Stimulated activated CD8-positive, alpha-beta memory T cell treated with anti-CD3 and anti-CD28 coated beads, Interleukin-7, amount 100 ng/mL, for 48 hours (primary cell): ENCODE data around the gene NYNRIN.

Experiments
- DNase-seq, 2 donors: peaks; one replicate each; pipeline ENCODE4 v3.0.0-alpha.2; 2020; ENCODE audit warnings: low read depth in 1 of 2; ENCODE audit errors: extremely low read depth in 1 of 2

The NYNRIN gene

DNA sequence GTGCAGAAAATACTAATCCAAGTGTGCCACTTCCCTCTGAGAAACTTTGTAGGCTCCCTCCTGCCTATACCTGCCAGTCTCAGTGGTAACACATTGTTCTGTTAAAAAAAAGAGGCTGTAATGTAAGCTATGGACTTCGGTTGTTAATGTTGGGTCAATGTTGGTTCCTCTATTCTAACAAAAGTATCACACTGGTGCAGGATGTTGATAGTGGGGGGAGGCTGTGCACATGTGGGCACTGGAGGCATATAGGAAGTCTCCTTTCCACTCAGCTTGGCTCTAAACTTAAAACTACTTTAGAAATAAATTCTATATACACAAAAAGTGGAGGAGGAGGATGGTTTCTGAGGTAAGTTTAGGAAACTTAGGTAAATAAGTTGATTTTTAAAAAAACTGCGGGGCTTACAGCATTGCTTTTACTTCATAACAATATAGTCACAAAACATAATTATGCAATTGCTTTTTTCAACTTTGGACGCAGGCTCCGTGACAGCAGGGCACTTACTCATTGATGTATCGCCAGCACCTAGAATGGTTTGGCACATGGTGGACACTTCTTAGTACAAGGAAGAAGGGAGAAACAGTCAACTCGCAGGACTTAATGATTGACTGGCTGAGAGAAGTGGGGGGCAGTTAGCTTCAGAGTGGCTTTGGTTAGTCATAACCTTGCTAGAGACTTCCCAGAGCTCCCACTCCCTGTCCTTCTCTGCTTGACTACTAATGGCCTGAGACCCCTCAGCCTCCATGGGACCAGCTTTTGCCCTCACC lies 7.9 kb upstream of the NYNRIN start:
- no peak for DNase-seq

DNA sequence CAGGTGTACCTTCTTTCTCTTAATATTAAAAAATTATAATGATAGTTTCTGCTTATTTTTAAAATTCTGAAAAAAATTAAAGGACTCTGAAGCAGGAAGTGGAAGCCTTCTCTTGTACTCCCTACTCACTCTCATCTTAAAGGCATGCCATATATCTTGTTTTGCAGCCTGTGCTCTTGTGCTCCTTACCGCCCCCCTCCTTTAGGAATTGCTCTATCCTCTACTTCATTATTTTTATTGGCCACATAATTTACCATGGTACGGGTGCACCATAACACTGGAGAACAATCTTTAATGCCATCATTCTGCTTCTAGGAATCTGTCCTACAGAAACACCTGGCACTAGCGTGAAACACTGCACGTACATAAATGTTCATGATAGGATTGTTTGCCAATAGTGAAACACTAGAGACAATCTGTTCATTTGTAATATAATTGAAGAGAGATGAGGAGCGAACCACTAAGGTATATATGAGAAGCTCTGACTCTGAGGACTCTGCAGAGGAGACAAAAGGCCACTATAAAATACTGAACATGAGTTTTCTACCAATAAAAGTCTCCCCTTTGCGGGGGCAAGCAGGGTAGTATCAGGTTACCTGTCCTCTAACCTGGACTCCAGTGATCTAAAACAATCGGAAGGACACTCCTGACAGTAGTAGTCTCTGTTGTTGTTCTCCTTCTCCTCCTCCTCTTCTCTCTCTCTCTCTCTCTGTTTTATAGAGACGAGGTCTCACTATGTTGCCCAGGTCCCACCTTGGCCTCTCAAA lies 6.3 kb upstream of the NYNRIN start:
- no peak for DNase-seq

DNA sequence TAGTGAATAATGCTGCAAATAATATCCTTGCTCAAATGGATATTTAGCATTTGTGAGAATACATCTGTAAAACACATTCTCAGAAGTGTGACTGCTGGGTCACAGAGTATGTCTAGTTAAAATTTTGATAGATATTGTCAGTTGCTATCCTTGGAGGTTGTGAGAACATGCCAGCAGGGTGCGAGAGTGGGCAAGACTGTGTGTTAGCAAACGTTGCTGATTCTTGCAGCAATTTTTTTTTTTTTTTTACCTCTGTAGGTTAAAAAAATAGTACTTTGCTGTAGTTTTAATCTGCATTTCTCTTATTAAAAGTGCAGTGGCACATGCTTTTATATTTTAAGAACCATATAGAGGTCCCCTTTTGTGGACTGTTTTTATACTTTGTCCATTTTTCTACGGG lies 4.5 kb upstream of the NYNRIN start:
- DNase-seq: no peak

DNA sequence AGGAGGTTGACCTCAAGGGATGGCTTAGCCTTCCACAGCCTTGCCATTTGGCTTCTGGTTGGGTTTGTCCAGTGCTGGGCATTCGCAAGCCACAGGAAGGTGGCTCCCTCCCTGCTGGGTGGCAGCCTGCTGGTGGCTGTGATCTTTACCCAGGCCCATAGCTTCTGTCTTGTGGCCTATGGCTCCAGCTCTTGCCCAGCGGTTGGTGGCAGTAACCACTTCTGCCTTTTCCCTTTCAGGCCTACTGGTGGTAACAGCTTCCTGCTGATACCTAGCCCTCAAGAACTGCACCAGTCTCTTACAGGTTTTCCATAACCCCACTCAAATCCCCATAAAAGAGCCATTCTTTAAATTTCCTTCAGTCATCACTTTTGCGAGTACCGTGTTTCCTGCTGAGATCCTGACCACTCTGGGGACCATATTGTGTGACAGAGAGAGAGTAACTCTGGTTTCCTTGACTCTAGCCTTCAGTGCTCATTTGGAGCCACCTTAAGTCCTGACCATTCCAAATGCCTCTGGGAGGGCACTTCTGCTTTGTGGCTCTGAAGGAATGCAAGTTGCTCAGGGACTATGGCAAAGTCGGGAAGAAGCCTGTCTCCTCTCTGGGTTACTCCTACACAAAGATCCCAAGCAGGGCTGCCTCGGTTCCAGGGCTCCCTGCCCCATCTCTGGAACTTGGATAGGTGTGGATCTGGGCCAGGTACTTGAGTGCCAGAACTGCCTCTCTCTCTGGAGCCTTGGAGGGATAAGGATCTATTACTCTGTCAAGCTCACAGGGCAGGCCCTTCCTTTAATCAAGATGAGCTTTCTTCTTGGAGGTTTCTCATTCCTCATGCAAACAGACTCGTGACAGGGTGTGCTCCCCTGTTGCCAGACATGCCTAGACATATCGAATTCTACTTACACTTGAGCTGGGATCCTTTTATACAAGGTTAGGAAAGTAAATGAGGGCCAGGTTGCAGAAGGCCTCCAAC lies 2.9 kb upstream of the NYNRIN start:
- no peak for DNase-seq

DNA sequence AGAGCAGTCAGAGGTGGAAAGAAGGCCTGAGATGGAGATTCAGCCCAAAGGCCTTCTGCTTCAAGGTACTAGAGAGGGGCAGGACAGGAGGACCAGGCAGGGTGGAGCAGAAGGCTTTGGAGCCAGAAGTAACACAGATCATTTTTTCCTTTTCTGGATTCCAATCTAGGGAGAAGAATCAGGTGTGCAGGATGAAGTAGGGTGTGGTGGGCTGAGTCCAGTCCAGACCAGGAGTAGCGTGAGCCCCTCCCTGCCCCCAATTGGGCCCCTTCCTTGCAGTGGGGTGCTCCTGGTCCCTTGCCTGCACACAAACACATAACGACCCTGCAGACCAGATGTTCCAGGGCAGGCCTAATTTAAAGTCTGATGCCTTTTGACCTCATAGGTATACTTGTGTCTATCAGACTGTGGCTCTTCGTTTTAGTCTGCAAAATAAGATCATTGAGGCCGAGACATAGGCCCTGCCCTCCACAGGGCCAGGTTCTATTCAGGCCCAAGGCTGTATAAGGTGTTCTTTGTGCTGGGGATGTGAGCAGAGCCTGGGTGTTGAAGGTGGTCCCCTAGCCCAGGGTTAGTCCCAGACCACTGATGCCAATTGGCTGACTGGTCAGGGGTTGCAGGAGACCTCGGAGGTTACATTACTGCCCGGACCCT lies 1.0 kb upstream of the NYNRIN start:
- no peak for DNase-seq

DNA sequence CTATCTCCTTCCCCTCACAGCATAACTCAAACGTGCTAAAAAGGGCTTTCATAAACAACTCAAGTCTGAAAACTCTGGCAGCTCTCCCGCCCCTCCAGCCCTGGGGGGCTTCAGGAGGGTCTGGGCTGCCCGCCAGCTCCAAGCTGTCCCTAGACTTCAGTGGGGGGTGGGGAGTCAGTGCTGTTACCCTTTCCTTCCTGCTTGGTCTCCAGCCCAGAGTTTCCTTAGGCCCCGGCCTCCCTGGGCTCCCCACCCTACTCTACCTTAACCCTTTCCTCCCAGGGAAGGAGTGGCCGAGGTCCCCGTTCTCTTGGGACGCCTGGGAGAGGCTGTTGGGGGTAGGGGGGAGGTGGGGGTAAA lies 530 bp upstream of the NYNRIN start:
- DNase-seq: no peak

DNA sequence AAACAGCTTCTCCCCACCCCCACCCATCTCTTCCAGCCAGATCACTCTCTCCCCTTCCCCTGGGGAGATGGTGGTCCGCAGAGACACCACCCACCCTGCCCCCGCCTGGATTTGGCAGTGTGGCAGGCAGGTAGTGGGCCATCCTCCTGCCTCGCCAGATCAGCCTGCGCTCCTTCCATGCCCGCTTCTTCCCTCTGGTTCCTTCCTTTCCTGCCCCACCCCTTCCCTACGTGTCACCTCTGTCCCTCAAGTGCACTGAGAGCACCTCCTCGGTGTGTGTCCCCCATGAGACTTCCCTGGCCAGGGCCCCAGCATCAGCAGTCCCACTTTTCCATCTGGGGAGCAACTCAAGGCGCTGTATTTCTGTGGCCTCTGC lies 632 bp downstream of the NYNRIN start:
- no peak for DNase-seq

DNA sequence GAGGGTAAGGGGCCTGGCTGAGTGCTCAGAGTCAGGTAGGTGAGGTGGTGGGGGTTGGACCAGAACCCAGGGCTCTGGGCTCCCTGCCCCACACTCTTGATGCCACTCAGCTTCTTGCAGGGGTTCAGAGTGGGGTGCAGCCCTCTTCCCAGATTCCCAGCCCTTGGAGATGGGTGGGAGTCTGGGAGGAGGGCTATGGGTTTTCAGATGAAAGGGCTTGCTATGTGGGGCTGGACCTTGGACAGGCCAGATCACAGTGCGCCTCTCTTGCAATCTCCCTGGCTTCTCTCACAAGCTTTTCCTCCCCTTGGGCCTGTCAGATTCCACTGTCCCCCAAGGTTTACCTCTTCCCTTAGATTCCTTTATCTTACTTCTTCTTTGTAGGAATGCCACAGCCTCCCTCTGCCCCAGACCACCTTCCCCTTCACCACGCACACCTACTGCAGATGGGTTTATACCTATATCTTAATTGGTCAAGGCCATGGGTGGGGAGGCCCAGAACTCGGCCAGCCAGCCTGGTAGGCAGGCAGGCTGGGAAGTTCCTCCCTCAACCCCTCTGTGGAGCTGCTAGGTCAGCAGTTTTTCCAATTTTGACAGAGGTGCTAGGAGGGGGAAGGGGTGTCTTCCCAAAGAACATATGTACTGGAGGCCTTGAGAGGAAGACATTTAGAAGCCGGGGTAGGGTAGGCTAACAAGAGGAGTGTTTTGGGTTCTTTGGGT lies 1.4 kb downstream of the NYNRIN start:
- DNase-seq: no peak

DNA sequence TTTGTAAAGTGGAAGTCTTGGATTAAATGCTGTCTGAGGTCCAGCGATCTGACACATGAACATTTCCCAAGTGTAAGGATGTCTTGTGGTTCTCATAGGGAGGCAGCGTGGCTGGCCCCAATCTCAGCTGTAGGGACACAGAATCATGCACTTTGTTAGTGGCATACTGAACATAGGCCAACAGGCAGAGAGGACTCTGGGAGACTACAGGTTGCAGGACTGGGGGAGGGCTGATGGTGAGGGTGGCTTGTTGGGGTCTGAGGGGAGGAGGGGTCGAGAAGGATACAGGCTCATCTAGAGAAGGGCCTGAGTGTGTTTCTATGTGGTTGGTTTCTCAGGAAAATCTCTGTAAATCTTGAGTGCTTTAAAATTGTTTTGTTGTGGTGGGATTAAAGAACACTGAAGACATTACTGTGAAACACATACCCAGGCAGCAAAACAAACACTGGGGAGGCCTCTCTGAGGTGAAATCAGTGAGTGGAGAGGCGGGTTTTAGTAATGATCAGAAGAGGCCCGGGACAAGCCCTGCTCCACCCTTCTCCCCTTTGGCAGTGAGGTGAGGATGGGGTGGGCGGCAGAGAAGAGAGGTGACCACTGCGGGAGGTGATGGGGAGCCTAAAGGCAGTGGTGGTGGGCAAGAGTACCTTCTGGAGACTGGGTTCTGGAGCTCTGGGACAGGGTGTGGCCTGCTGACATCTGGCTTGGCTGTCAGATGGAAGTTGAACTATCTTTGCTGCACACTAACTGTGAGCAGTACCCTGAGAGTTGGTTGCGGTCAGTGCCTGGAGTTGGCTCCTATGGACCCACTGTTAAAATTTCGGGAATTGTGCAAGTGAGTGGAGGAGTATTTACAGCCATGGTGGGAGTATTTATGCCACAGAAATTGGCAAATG lies 3.3 kb downstream of the NYNRIN start:
- DNase-seq: no peak

DNA sequence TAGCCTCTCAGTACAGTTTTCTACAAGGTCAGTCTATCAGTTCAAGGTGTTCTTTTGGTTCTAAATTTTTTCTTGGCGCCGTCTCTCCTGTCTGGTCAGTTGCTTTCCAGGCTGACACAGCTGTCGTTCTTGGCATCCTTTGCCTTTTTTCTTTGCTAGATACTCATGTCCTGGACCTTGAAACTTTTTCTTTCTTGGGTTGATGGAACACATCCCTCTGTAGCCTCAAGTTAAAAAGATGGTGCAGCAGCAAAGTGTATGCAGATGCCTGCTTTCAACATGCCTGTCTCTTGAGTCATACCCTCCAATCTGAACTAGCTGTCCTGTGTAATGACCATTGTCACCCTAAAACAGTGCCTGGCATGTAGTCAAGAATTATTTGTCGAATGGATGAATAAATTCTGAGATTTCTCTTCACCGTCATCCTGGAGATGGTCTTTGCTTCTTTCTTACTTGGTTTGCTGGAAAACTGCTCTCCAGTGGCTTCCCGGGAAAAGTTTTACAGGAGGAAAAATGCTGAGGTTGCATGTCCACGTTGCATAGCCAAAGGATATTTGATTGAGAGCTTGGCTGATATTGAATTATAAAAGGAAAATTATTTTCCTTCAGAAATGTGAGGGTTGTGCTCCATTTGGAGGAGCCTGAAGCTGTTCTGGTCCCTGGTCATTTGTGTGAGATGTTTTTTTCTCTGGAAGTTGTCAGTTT lies 4.6 kb downstream of the NYNRIN start:
- no peak for DNase-seq

DNA sequence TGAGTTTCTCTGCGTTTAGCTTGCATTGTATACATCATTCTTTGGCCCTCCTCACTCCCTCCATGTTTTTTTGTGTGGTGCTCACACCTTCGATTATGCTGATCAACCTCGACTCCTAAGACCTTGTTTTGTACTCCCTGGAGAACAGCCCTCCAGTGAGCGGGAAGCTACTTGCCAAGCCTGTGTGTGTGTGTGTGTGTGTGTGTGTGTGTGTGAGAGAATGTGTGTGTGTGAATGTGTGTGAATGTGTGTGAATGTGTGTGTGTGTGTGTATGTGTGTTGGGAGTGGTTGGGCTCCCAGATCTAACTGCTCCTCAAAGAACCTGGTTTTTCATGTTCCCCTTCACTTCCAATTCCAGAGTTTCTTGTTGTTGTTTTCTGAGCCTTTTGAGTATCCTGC lies 6.0 kb downstream of the NYNRIN start:
- DNase-seq: no peak

DNA sequence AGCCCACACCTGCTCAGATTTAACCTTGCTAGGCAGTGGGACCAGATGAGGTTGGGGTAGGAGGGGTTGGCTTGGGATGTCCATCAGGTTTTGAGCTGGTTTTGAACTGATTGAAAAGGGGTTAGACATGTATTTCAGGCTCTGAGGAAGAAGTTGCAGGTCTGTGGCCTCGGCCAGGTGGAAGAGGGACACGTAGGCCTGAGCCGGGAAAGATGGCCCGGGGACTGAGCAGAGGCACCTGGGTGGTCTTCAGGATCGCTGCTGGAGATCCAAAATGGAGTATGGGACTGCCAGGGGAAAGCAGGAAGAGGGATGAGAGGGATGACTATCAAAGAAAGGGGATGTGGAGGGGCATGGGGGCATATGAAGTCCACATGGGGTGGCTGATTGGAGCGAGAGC lies 7.6 kb downstream of the NYNRIN start:
- DNase-seq: no peak

DNA sequence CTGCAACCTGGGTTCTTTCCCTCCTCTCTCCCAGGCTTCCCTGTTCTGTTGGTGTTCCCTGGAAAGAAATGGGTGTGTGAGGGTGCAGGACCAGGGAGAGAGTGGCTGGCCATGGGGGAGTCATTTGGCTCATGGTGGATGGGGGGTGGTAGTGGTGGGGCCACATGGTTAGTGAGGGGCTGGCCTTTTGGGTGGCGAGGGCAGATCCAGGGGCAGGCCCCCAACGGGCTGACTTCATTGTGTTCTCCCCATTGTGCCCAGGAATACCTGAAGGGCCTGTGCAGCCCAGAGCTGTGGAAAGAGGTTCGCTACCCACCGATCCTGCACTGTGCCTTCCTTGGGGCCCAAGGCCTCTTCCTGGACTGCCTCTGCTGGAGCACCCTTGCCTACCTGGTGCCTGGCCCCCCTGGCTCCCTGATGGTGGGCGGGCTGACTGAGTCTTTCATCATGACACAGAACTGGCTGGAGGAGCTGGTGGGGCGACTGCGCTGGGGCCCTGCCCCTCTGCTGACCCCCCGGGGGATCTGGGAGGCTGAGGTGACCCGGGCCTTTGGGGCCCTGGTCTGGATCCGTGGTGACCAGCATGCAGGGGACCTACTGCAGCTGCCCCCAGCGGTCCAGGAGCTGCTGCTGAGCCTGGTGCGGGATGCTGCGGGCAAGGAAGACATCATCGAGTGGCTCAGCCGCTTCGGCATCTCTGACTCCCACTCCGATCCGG lies 9.0 kb downstream of the NYNRIN start:
- DNase-seq: no peak

DNA sequence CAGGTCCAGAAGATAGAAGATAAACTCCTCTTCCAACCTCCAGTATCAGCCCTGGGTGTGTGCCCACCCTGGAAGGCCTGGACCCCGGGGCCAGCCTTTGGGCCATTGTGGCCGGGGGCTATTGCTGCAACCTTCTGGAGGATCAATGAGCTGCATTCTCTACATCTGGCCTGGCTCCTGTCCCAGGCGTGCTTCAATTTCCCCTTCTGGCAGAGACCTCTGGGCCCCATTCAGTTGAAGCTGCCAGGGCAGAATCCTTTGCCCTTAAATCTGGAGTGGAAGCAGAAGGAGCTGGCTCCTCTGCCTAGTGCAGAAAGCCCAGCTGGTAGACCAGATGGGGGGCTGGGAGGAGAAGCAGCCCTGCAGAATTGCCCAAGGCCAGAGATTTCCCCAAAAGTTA lies 10.0 kb downstream of the NYNRIN start:
- no peak for DNase-seq

DNA sequence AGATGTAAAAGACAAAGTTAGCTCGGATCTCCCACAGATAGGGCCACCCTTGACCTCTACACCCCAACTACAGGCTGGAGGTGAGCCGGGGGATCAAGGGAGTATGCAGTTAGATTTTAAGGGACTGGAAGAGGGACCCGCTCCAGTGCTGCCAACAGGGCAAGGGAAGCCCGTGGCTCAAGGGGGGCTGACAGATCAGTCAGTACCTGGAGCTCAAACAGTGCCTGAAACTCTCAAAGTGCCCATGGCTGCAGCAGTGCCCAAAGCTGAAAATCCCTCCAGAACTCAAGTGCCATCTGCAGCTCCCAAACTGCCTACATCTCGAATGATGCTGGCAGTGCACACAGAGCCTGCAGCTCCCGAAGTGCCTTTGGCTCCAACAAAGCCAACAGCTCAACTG lies 10.4 kb downstream of the NYNRIN start:
- no peak for DNase-seq

DNA sequence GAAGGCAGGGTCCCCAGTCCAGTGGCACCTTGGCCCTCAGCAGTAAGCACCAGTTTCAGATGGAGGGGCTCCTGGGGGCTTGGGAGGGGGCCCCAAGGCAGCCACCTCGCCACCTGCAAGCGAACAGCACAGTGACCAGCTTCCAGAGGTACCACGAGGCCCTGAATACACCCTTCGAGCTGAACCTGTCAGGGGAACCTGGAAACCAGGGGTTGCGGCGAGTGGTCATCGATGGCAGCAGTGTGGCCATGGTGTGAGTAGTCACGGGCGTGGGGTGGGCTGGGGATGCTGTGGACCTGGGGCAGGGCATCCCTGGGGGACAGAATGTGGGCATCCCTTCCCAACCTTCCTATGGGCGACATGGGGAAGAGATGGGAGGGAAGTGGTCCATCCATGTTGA lies 11.2 kb downstream of the NYNRIN start:
- no peak for DNase-seq

DNA sequence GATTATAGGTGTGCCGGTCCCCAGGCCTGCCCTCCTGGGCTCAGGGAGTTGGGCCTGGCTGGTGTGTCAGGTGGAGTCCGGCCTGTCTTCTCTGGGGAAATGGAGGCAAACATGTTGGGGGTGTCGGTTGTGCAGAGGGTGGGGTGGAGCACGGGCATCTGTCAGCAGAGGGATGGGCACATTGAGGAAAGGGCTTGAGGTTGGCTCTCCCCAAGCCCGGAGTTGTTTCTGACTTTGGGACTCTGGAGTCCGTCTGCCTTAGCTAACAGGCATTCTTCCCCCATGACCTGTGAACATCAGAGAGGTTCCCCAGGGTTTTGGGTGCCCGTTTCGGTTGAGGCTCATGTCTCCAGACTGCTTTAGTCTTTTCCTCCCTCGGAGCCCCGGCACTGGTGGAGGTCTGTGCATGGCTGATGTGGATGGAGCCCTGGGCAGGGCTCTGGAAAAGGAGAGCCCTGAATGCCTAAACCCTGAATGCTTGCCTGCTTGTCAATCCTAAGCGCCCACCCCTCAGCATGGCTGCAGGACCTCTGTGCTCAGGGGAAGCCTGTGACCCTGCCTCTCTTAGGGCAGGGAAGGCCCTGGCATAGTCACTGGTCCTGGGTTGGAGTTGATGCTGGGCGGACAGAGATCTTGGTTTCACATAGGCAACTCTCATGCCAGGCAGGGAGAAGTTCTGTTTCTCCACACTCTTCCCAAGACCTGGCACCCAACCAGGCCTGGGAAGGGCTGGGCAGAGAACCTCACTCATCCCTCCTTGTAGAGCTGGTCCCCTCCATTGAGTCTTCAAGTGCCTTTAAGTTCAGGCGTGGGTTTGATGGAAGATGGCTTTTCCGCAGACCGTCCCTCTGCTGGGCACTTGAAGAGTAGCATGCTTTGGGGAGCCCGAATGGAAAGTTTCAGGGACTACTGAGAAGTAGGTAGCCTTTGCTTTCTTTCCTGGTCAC lies 12.9 kb downstream of the NYNRIN start:
- DNase-seq: no peak
